ENCODE results near the gene PLAAT1. TPM values are rescaled to one million over a fixed set of nuclear protein-coding genes. Genes with fewer than 3 reads are reported as not detected.

The PLAAT1 gene
- total and polyA plus RNA-seq, 10 of the 15 experiments (the other 5 are each of a cell fraction or from before 2014, with no cell fraction given), result not detected

- RAD21 ChIA-PET (ENCODE audit: unreplicated experiment), result no interaction called here
- H3K27me3 ChIP-seq (replicated peaks in 1 of 2; ENCODE audit: control insufficient read depth in 2 of 2, insufficient read depth in 2 of 2, low read length in 1 of 2), result peaks cover 0 to 3% of the 10 kb centered on the region in 2 experiments; a peak in 2 of 4 replicates
- no peaks in the 10 kb centered on the region for H4K20me1 ChIP-seq (ENCODE audit: control insufficient read depth, insufficient read depth)
- H3K4me1 ChIP-seq (ENCODE audit: control insufficient read depth, insufficient read depth, low read length), result no peaks in the 10 kb centered on the region
- no peak overlapping the region for H3K4me3 ChIP-seq
- TF ChIP-seq SRF (IDR thresholded peaks at IDR 0.05; ENCODE audit: low read depth in 2 of 2, low read length in 2 of 2) (no peak), CBX5 (IDR thresholded peaks at IDR 0.05; ENCODE audit: low read depth) (no peak), SUZ12 (IDR thresholded peaks at IDR 0.05; ENCODE audit: unreplicated experiment) (no peak), NR2C2 (IDR thresholded peaks at IDR 0.05; ENCODE audit: borderline replicate concordance, control insufficient read depth, insufficient read length, low read depth) (no peak), JUND (IDR thresholded peaks at IDR 0.05; ENCODE audit: low read depth, low read length) (no peak), CEBPB (IDR thresholded peaks at IDR 0.05; ENCODE audit: borderline replicate concordance in 1 of 2, low read depth in 2 of 2, low read length in 2 of 2) (no peak)
- no peaks in the 10 kb centered on the region for H3K79me2 ChIP-seq (ENCODE audit: control insufficient read depth, insufficient read depth, low read length)
- SMC1A ChIA-PET (ENCODE audit: uncharacterized antibody, unreplicated experiment), result no interaction called here
- CTCF ChIA-PET, result no interaction called here
- POLR2A ChIA-PET, result no interaction called here
- in situ Hi-C loops (cut with MboI), result no loop called here
- H3K9ac ChIP-seq (ENCODE audit: control insufficient read depth, insufficient read depth, low read length), result no peak overlapping the region
- ATAC-seq (no peak), DNase-seq (ENCODE audit: low read depth, low spot score) (no peak), FAIRE-seq (no peak)
- no peaks in the 10 kb centered on the region for H3K36me3 ChIP-seq (ENCODE audit: control insufficient read depth in 2 of 2, insufficient read depth in 2 of 2, low read length in 1 of 2)
- no peak overlapping the region for H3K4me2 ChIP-seq (ENCODE audit: control insufficient read depth, insufficient read depth)
- WGBS (ENCODE audit: insufficient coverage, insufficient replicate concordance, low lambda C conversion rate, missing lambda C conversion rate), result 1% methylated on average over 4 of the region's 4 CpGs
- H2AFZ ChIP-seq (ENCODE audit: control insufficient read depth, low read depth, low read length), result no peak overlapping the region
- no peak overlapping the region for H3K27ac ChIP-seq (ENCODE audit: control insufficient read depth, insufficient read depth)
- no peaks in the 10 kb centered on the region for H3K9me3 ChIP-seq (replicated peaks; ENCODE audit: control insufficient read depth, insufficient read depth, low read length)
- no TSS peak for BruUV-seq (replicated peaks)
- intact Hi-C loops (cut with micrococcal nuclease; ENCODE audit: unreplicated experiment), result no loop called here
These were observed 11.1 kb upstream of the PLAAT1 start for GRCh38 chr3:193229851-193230420.

GRCh38 chr3:193230610-193231009, 10.4 kb upstream of the PLAAT1 start:
- ChIA-PET CTCF (no interaction called here), SMC1A (ENCODE audit: uncharacterized antibody, unreplicated experiment) (no interaction called here), RAD21 (ENCODE audit: unreplicated experiment) (no interaction called here), POLR2A (no interaction called here)
- no peak overlapping the region for H3K27ac ChIP-seq (ENCODE audit: control insufficient read depth, insufficient read depth)
- peaks cover 0 to 3% of the 10 kb centered on the region in 2 experiments; a peak in 2 of 4 replicates for H3K27me3 ChIP-seq (replicated peaks in 1 of 2; ENCODE audit: control insufficient read depth in 2 of 2, insufficient read depth in 2 of 2, low read length in 1 of 2)
- no peaks in the 10 kb centered on the region for H4K20me1 ChIP-seq (ENCODE audit: control insufficient read depth, insufficient read depth)
- no peaks in the 10 kb centered on the region for H3K9me3 ChIP-seq (replicated peaks; ENCODE audit: control insufficient read depth, insufficient read depth, low read length)
- H3K79me2 ChIP-seq (ENCODE audit: control insufficient read depth, insufficient read depth, low read length), result no peaks in the 10 kb centered on the region
- ATAC-seq, result no peak
- H3K4me1 ChIP-seq (ENCODE audit: control insufficient read depth, insufficient read depth, low read length), result no peaks in the 10 kb centered on the region
- in situ Hi-C loops (cut with MboI), result no loop called here
- TF ChIP-seq BMI1 (IDR thresholded peaks at IDR 0.05; ENCODE audit: borderline replicate concordance) (no peak), RB1 (IDR thresholded peaks at IDR 0.05; ENCODE audit: borderline replicate concordance) (no peak), FOS (IDR thresholded peaks at IDR 0.05; ENCODE audit: borderline replicate concordance, extremely low read depth, insufficient read length) (no peak), KLF5 (IDR thresholded peaks at IDR 0.05; ENCODE audit: partially characterized antibody) (no peak)
- H3K9ac ChIP-seq (ENCODE audit: control insufficient read depth, insufficient read depth, low read length), result no peak overlapping the region
- no peak overlapping the region for H3K4me2 ChIP-seq (ENCODE audit: control insufficient read depth, insufficient read depth)
- BruUV-seq (replicated peaks), result no TSS peak
- intact Hi-C loops (cut with micrococcal nuclease; ENCODE audit: unreplicated experiment), result no loop called here
- no peak for FAIRE-seq
- H3K36me3 ChIP-seq (ENCODE audit: control insufficient read depth in 2 of 2, insufficient read depth in 2 of 2, low read length in 1 of 2), result no peaks in the 10 kb centered on the region
- DNase-seq (ENCODE audit: low read depth, low spot score), result no peak
- no peak overlapping the region for H2AFZ ChIP-seq (ENCODE audit: control insufficient read depth, low read depth, low read length)
- no peak overlapping the region for H3K4me3 ChIP-seq
- 21% methylated on average over 4 of the region's 4 CpGs for WGBS (ENCODE audit: insufficient coverage, insufficient replicate concordance, low lambda C conversion rate, missing lambda C conversion rate)

All from GM12878 (cell line).